ENCODE results near the gene ADAMTS15.
A peak's percentile ranks its signal among the peaks of the same experiment; 100 is the strongest.
"Not testable (repeated sequence)": the region's sequence is repeated elsewhere in the genome, so short reads cannot be mapped to it uniquely, and the experiment has no call there.

ADAMTS15 gene

DNA sequence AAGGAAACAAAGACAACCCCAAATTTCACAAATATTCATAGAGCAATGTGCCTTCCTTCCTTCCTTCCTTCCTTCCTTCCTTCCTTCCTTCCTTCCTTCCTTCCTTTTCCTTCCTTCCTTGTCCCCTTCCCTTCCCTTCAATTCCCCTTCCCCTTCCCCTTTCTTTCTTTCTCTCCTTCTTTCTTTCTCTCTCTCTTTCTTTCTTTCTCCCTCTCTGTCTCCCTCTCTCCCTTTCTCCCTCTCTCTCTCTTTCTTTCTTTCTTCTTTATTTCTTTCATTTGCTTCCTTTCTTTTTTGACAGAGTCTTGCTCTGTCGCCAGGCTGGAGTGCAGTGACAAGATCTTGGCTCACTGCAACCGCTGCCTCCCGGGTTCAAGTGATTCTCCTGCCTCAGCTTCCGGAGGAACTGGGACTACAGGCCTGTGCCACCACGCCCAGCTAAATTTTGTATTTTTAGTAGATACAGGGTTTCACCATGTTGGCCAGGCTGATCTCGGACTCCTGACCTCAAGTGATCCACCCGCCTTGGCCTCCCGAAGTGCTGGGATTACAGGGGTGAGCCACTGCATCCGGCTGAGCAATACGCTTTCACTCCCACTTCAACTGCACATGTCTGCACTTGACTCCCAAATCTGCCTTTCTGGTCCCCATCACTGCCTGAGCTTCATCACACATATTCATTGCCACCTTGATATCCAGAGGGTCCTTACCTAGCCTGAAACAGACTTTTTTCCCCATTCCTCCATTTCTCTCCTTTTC, 9.9 kb upstream of the ADAMTS15 start:
- not testable (repeated sequence) for DNase-seq

DNA sequence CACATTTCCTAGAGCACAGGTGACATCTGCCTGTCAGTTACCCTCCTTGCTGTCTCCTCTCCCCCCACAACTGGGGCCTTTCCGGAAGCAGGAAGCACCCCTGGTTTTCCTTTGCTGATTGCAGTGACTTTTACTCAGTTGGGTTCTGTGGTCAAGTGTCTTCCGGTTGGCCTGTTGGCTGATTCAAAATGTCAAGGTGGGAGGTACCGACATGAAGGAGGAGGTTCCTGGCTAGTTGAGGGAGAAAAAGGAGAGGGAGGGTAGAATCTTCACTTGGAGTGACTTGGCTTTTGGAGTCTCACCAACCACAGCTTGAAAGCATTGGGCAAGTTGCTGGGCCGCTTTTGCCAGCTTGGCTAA, 9.3 kb upstream of the ADAMTS15 start:
- no peak for DNase-seq

DNA sequence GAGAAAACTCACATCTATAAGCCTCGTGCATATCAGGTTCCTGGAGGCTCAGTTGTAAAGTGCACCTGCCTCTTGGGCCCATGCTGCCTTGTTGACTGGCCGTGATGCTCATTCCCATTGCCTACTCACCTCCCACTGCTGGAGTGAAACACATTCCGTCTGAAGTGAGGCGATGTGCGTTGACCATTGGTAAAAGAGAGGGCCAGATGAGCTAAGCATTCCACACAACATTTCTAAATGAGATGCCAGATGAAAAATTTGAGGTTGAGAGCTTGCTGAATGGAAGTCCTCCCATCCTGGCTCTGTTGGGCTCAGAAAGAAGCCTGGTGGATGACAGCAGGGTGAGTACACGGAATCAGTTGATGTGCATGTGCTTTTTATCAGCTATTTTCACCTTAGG, 8.6 kb upstream of the ADAMTS15 start:
- DNase-seq, result no peak

DNA sequence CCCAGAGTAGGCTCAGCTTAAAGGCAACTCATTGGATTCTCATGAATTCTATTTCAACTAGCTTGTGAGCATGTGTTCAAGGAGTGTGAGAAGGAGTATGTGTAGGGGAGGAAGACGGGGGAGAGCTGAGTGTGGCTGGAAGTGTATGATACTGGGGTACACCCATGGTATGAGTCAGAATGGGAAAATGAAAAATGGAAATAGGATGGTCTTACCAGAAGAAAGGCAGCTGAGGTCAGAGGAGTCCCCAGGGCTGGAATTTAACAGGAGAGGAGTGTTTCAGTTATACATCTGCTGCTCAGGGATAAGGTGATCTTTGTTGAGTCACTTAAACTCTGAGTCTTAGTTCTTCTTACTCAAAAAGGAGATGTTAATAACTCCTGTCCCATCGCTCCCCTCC, 6.7 kb upstream of the ADAMTS15 start:
- DNase-seq, result no peak

DNA sequence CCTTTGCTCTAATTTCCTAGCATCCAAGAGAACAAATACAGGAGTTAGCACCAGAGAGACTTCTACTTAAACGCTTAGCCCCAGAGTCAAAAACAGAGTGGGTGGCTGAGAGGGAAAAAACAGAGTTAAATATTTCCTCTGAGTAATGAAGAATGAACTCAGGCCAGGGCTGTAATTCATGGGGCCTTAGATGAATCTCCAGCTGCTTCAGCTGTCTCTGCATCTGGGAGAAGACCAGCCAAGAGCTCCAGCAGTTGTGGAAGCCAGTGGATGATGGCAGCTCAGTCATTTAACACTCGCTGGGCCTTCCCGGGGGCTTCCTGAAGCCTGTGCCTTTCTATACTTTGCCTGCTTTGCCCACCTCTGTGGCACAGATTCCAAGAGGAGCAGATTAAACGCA, 5.7 kb upstream of the ADAMTS15 start:
- DNase-seq, result no peak

DNA sequence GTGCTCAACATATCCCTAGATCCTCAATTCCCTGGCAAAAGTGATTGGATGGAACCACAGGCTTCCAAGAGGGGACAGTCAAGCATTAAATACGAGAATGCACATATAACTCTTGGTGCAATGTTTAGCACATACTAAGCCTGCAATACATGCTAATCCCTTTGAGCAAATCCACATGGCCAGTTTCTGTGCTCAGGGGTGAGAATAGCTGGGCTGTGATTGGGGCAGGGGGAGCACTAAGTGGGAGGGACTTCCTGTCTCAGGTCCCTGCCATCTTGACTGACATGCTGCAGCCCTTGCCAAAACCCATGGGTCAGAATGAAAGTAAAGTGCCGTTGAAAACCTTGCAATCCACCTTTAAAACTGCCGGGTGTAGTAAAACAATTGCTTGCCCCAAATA, 2.7 kb upstream of the ADAMTS15 start:
- DNase-seq, result no peak

DNA sequence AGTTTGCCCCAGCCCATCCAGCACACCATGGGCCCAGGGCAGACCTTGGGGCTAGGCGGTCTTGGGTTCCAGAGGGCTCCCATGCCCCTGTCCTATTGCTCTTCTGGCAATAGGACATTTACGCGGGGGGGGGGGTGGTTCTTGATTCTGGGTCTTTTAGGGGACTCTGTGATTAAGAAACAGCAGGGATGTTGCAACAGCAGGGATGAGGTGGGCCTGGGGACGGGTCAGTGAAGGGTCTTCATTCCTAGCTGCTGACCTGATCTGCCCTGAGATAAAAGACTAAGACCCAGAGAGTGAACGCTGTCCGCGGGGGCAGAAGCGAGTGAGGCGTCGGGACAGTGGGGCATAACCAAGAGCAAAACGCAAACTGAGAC, 418 bp upstream of the ADAMTS15 start:
- DNase-seq, result no peak

DNA sequence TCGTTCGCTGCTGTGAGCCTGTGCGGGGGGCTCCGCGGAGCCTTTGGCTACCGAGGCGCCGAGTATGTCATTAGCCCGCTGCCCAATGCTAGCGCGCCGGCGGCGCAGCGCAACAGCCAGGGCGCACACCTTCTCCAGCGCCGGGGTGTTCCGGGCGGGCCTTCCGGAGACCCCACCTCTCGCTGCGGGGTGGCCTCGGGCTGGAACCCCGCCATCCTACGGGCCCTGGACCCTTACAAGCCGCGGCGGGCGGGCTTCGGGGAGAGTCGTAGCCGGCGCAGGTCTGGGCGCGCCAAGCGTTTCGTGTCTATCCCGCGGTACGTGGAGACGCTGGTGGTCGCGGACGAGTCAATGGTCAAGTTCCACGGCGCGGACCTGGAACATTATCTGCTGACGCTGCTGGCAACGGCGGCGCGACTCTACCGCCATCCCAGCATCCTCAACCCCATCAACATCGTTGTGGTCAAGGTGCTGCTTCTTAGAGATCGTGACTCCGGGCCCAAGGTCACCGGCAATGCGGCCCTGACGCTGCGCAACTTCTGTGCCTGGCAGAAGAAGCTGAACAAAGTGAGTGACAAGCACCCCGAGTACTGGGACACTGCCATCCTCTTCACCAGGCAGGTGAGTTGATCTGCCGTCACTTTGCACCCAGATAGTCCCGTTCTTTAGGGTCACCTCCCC, 1.0 kb downstream of the ADAMTS15 start:
- no peak for DNase-seq

DNA sequence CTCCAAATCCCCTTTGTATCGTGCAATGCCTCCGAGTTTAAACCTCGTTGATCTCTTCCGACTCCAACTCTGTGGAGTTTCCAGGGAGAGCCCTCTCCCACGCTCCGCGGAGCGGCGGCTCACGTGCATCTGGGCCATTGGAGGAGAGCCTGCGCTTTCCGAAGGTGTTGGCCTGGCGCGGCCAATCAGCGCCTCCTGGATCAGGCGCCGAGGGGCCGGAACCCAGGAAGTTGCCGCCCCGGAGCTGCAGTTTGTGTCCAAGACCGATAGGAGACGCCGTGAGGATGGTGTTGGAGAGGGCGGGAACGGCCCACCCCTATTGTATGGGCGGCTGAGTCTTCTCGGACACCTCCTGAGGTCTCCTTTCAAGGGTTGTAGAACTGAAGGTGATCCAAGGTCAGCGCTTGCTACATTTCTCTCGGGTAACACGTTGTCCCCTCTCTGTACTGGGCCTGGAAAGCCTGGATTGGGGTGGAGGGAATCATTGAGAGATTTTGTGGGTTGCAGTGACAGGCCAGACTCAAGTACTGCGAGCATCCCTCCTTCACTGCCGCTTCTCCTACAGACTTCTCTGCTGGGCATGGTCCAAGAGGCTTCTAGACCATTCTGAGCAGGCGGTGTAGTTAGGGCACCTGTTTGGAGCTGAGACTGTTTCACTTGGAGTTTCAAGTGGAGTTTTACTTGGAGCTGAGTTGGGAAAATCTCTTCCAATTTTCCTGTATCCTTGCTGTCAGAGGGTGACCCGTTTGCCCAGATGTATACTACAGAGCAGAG, 1.7 kb downstream of the ADAMTS15 start:
- peak; percentile 90 for DNase-seq

DNA sequence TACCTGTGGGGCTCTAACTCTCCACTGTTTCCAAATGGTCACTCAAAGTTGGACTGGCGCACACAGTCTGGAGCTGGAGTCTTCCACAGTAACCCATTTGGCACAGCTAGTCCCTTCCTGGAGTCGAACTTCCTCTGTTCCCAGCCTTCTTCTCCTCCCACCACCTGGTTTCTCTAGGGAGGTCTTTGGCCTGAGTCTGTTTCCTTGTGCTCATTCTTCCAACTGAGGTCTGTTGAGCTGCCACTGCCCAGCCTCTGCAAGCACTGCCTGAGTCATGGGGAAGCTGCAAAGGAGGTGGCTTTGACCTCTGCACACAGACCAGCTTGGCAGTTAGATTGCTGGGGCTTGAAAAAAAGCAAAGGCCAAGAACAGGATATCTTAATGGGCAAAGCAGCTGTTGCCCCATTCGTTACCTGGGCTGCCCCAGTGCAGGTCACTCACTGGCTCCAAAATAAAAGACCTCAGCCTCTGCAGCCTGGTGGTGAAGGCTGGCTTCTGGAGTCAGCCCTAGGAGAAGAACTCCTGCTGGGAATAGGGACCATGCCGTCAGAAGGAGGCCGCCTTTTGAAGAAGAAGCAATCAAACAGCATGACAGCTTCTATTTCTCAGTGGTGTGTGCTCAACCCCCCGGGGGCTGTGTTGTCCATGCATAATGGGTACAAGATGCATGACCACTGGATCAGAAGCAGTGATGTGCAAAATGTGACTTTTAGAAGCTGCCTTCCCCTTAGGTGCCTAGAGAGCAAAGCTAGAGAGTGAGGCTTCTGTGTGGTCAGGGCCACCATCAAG, 3.0 kb downstream of the ADAMTS15 start:
- DNase-seq, result peak; percentile 53

DNA sequence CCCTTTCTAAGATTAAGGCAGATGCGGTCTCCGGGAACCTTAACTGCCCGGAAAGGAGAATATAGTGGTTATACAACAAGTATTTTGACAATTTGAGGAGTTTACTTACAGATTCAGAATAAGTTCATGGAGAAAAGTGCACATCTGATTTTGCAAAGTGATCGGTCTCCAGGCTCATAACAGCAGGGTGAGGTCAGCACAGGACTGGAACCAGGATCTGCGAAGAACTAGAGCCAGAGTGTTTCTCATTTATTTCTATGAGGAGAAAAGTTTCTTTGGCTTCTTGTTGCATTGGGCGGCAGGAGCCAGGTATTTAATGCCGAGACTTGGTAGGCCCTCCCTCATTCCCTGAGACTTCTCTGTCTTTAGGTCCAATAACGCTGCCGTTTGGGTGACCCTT, 3.7 kb downstream of the ADAMTS15 start:
- no peak for DNase-seq

DNA sequence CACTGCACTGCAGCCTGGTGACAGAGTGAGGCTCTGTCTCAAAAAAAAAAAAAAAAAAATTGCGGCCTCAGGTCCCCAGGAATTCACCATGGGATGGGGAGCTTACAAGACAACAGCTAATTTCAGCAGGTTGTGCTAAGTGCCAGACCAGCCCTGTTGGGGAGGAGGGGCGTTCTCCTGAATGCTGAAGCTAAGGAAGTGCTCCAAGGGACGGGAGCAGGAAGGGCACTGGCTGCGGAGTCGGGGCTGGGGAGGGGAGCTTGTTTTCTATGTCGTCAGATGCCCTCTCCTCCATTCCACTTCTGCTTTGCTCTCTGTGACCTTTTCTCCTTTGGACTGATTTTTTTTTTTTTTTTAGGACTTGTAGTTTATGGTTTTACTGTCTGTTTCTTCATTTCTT, 4.5 kb downstream of the ADAMTS15 start:
- no peak for DNase-seq

DNA sequence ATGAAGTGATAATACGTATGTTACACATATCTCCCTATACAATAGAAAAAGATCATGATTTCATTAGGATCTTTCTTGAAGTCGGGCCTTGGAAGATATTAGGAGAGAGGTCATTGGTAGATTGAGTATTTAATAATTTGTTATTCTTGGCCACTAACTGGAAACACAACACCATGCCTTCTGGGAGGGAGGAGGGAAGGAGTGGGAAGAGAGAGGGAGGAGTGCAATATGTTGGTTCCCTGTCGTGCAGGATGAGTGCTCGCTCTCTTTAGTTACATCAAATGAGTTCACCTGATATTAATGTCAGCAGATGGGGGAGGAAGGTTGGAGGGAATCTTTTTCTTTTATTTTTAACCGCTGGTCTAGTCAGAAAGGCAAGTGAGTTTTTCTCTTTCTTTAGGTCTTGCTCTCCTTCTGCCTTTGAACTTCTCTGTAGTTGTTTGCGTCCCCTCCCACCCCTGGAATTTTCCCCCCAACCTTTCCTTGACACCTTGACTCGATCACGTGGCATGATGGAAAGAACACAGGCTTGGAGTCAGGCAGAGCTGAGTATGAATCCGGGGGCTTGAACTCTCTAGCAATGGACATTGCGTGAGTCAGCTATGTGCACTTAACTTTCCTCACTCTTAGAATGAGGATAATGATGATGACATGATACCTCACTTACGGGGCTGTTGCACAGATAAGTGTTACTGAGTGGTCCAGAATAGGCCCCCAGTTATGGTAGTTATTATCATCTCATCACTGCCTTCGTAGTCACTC, 6.2 kb downstream of the ADAMTS15 start:
- peak; percentile 66 for DNase-seq

DNA sequence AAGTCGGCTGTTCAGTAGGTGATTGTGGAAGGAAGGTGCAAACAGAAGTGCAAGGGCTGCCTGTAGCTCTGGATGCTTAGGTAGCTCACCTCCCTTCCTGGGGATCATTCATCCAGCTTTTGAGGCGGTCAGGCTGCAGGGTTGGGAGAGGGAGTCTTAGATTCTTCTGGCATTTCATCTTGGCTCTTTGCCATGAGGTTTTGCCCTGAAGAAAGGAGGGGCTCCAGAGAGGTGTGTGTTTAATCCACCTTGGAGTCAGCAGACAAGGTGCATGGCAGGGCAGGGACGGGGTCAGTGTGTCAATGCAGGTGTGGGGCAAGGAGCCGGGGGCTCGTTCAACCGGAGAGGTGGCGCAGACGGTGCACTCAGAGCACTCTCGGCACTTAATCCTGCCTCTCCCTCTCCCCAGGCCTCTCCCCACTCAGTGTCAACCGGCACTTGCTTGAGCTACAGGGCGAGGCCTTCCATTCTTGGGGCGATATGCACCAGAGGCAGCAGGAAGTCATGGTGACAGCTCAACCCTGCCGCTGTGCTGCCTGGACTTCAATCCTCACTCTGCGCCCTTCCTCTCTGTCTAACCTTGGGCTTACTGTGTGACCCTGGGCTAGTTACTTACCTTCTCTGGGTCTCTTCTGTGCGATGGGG, 7.2 kb downstream of the ADAMTS15 start:
- peak; percentile 15 for DNase-seq

DNA sequence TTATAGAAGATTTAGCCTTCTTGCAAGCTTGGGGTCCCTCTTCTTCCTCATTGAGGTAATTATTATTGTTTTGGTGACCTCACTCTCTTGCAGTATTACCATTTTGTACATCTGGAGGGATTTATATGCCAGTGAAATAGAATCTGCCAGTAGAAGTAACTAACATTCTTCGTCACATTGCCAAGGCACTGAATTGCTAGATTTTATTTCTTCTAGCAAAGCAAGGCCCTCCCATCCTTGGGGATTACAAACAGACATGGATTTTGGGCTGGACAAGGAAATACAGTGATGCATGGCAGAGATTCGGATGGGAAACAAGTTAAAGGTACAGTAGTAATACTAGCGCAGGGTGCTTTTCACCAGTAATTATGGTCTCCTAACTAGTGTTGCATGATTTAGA, 7.8 kb downstream of the ADAMTS15 start:
- DNase-seq, result no peak

DNA sequence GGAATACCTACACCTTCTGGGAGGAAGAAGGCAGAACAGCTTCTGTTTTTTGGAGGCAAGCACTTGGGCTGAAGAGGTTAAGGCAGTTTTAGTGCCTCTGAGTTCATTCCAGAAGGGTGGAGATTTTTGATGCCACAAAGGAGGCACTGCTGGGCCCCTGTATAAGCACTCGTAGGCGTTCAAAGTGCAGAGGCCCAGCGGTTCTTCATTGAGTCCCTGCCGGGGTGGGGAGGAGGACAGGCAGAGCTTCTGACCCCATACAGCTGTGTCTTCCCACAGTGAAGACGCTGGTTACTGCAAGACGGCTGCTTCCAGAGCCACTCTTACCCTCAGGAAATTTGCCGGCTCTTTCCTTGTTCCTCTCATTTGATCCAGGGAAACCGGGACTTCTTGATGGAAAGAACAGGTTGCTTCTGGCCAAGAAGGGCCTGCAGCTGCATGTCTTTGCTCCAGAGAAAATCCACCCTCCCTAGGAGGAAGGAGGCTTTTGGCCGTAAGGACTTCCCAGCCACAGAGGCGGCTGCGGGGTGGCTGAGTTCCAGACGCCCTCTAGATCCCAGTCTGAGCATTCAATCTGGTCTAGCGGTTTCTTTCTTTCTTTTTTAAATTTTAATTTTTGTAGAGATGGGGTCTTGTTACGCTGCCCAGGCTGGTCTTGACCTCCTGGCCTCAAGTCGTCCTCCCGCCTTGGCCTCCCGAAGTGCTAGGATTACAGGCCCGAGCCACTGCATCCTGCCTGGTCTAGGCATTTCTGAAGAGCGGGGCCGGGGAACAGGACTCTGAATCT, 9.4 kb downstream of the ADAMTS15 start:
- no peak for DNase-seq

DNA sequence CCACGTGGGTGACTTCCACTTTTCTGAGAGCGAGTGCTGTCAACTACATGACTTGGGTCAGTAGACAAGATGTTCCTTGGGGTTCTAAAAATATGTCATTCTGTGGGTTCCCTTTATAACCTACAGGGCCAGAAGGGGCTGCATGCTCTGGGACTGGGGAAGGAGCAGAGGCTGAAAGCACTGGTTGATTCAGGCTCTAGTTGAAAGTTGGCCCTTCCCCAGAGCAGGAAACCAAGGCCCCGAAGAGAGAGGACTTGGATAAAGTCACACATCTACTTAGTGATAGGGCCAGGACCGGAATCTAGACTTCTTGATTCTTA, 9.9 kb downstream of the ADAMTS15 start:
- DNase-seq, result no peak

DNA sequence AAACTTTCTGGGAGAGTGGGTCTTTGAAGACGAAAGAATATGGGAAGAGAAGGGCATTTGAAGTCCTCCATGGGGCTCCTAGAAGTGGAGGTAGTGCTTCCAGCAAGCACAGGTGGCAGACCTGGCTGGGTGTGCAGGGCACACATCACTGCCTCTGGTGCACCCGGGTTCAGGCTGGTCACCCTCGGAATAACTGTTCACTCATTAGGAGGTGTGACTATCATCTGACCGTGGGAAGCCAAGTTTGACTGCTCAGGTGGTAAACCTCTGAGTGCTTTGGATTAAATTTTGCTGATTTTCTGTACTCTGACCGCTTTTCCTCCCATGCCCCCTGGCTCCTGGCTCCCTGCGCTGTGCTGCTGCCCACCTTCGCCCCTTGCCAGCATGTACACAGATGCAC, 11.1 kb downstream of the ADAMTS15 start:
- DNase-seq, result no peak

DNA sequence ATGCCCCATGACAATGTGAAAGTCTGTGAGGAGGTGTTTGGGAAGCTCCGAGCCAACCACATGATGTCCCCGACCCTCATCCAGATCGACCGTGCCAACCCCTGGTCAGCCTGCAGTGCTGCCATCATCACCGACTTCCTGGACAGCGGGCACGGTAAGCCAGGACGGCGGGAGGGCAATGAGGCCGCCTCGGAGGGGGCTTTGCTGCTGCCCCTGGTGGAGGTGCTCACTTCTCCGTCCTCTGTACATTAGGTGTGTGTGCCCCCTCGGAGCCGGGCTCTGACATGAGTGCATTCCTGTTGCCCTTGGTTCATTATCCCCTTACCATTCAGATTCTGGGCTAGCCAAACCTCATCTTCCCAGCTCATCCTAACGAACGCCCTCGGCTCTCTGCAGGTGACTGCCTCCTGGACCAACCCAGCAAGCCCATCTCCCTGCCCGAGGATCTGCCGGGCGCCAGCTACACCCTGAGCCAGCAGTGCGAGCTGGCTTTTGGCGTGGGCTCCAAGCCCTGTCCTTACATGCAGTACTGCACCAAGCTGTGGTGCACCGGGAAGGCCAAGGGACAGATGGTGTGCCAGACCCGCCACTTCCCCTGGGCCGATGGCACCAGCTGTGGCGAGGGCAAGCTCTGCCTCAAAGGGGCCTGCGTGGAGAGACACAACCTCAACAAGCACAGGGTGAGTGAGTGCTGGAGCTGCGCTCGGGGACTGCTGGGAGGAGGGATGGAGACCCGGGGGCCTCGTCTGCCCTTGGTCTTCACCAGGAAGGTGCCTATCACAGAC, 13.8 kb downstream of the ADAMTS15 start:
- DNase-seq, result no peak

DNA sequence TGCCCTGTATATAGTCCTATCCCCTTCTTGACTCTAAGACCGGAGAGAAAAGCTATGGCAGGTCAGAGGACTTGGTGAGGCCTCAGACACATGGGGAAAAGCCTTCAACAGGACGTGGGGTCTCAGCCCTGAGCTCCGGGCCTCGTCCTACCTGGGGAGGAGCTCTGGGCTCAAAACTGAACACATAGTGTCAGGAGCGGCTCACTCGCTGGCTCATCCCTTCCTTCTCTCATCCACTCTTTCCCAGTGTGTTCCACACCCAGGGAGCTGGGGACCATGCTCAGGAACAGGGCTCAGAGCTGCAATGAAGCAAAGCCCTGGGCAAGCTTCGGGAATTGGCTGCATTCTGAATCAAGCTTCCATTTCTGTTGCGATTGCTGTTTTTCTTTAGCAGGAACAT, 14.5 kb downstream of the ADAMTS15 start:
- no peak for DNase-seq

Measured in kidney glomerular epithelial cell (primary cell).